Stimulated activated CD8-positive, alpha-beta memory T cell treated with anti-CD3 and anti-CD28 coated beads, Interleukin-4, amount 100 ng/mL, for 48 hours (primary cell): ENCODE results near the gene DNPEP.

Experiments
- DNase-seq: peaks from one replicate; pipeline ENCODE4 v3.0.0-alpha.2; 2020

DNPEP gene

DNA sequence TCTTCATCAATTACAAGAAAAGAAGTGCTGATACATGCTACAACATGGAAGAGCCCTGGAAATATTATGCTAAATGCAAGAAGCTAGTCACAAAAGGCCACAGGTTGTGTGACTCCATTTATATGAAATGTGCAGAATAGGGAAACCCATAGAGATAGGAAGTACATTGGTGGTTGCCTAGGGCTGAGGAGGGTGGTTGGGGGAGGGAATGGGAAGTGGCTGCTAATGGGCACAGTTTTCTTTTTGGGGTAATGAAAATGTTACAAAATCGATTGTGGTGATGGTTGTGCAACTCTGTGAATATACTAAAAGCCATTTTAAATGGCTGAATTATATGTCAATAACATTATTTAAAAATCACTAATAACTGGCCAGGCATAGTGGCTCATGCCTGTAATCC, 30.9 kb downstream of the DNPEP start:
- no peak for DNase-seq

DNA sequence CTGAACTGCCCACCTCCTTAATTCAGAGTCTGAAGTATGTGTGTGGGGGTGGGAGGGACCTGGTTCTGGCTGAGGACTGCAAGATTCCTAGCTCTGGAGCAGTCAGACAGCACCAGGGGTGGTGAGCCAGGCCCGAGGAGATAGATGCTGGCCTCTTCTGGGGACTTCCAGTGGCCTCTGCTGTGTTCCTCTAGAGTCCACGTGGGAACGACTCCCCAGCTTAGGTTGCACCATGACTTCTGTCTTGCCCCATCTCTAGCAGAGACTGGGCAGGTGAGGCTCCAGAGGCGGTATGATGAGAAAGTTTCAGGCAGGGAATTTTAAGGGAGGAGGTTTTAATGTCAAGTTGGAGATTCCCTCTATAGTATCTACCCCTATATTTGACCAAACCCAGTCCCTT, 33.1 kb downstream of the DNPEP start:
- DNase-seq = no peak

DNA sequence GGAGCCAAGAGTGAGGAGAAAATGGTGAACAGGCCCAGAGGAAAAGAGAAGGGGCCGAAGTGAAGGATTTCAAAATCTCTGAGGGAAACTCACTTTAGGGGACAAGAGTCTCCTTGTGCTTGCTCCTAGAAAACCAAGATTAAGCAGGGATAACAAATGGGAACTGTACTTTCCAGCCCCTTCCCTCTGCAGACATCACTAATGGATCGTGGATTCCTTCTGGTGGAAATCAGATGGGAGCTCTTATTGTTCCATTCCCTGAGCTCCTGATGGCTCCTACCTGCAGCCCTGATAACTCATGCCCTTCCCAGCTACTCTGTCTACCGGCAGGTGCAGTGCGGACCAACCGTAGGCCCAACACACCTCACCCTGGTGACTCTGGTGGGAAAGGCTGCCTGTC, 34.6 kb downstream of the DNPEP start:
- DNase-seq = no peak

DNA sequence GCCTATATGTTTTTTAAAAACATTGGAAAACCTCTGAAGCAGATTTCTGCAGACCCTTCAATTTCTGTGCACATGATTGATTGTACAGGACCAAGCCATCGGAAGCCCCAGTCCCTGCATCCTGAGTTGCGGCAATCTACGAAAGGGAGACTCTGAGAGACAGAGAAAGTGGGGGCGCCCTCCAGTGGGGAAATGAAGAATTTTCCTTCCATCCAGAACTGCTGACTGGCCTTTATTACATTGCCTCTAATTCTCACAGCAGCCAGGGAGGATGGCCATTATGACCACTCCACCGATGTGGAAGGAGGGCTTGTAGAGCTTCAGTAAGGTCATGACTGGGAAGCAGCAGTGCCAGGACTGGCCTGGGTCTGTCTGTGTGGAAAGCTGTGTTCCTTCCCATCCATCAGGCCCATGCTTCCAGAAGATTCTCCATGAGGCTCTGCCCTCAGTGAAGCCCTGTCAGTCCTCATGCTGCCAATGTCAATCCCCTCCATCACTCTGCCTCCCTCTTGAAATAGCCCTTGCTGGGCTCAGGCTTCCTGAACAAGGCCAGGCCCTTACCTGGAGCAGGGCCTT, 35.2 kb downstream of the DNPEP start:
- peak; percentile 88 for DNase-seq

DNA sequence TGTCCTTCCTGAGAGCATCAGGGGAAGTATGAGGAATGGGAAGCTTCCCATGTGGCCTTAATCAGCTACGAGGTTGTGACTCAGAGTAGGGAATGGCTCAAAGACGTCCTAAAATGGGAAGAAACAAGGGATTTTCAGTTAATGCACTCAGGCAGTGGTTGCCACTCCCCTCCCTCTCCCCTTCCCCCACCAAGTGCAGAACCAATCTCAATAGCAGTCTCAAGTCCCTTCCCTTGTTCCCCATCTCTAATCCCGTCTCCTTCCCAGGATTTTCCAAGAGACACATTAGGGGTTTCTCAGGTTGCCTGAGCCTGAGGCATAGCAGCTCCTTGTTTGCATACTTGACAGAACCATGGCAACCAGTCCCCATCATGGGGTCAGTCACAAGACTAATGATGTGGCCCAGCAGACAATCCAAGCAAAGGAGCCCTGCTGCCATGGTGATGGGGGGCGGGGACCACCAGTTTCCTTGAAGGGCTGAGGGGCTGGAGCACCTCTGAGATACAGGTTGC, 36.9 kb downstream of the DNPEP start:
- DNase-seq = no peak

DNA sequence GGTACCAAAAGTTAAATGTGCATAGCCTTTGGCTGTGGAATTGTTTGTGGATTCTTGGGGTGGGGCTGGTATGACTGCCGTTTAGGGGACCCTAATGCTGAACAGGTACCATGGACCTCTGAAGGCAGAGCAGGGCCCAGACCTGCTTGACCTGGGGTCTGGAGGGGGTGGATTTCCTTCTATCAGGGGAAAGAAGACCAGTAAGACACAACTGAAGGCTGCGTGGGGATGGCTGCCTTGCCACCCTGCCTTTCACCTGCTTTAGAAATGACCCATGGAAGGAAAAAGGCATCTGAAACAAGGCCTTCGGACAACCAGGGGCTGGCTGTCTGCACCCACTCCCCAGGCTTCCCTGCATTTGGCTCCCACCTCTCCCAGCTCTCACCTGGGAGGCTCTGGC, 37.5 kb downstream of the DNPEP start:
- DNase-seq = no peak

DNA sequence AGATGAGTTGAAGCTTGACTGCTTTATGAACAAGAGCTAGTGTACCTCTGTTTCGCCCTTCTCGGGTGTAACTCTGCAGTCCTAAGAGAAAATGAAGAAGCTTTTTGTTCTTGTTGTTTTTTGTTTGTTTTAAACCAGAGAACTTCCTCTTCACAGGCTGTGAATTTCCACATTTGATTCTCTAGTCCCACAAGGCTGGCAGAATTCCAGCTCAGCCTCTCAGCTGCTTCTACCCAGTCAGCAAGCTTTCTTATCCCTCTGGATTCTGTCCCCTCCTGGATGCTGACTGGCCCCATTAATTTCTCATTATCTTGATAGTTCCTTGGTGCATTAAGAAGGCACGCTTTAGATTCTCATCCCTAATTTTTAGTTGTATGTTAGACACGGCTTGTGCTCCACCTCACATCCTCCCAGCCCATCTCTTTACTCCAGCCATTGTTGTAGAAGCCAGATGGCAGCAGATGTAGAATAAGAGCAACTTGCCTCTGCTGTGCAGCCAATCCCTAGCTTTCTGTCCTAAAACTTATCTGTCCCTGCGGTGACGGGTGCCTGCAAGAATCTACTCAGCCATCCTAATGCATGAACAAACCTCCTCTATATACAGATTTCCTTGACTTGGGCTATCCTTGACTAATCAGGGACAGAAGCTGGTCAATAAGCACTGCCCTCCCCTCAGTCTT, 42.8 kb downstream of the DNPEP start:
- DNase-seq = no peak

DNA sequence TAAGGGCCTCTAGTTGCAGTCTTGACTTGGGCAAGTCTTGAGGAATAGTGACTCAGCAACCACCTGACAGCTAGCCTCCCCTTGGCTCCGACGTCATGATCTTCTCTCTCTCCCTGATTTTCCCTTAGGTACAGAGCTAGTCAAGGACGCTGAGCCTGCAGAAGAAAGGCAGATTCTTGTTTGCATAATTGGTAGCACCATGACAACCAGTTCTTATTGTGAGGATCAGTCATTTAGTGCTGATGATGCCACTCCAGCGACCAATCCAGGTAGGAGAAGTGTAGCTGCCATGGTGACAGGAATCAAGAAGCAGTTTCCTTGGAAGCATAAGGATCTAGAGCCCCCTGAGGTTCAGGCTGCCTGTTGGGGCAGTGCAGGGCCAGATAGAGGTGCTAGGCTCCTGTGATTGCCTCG, 52.3 kb downstream of the DNPEP start:
- no peak for DNase-seq

DNA sequence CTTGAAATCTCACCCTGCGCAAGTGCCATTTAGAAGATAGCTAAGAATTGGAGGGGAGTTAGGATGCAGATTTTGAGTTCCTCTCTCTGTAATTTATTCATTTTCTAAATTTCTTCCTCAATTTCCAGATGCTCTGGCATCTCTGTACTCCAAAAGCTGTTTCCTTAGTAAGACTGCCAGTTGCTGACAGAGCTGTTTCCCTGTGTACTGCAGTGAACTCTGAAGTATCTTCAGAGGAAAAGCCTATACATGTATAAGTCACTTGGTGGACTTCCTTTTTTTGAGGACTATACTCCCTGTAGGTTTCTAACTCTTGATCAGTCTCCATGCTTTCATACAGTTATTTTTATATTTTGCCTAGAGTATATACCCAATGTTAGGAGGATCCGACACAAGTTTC, 53.6 kb downstream of the DNPEP start:
- no peak for DNase-seq

DNA sequence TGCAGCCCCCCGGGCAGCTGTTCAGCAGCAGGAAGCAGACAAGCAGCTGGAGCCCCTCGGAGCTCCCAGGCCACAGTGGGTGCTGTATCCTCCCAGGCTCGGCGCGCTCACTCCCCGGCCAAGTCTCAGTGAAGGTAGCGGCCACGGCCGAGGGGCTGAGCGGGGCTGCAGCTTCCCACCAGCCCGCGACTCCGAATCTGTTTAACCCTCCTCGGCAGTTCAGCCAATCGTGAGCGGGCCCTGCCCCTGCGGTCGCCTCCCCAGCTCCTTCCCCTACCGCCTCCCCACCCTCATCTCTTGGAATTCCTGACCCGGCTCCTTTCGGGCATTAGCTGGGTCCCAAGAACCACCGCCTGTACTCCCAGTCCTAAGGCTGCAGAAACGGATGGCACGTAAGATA, 55.2 kb downstream of the DNPEP start, which contains the start of gene RESP18:
TSS of gene RESP18 (minus strand) at position 203 of the 400 bp plus-strand sequence.
- no peak for DNase-seq

DNA sequence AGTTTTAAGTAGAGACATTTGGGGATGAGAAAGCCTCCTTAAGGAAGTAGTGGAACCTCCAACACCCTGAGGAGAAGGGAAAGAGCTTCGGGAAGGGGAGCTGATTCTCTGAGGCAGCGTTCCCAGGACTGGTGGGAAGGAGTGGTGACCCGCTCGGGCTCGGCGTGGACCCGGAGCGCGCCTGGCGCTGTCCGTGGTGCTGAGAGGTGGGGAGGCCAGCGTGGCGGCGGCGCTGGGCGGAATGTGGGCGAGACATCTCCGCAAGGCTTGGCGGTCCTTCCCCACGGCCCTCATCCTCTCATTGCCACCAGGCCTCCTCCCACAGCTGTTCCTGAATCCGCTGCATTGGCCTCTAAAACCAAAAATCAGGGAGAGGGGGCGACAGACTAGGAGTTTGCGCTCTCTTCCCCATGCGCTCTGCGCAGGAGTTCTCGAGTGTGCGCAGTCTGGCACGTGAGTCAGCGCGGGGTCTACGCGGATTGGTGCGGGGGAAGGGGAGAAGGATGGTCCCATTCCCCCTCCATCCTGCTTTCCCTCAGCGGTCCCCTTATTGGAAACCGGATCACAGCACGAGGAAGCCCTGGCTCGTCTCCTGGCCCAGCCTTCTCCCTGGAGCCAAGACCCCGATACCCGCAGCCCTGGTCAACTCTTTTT, 56.0 kb downstream of the DNPEP start:
- DNase-seq = peak; percentile 57

DNA sequence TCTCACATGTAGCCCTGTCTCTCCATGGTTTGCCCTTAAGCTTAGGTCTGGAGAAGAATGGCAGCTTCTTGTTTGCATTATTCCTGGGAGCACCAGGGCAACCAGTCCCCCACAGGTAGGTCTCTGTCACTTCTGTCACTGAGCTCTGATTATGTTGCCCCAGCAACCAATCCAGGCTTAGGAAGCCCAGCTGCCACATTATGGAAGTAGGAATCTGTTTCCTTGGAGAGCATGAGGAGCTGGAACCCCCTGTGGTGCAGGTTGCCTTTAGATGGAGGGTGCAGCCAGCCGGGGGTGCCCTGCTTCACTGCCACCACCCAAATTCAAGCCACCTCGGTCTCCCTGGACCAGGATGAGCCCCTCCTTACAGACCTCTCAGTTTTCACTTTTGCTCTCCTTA, 60.0 kb downstream of the DNPEP start:
- DNase-seq = no peak

DNA sequence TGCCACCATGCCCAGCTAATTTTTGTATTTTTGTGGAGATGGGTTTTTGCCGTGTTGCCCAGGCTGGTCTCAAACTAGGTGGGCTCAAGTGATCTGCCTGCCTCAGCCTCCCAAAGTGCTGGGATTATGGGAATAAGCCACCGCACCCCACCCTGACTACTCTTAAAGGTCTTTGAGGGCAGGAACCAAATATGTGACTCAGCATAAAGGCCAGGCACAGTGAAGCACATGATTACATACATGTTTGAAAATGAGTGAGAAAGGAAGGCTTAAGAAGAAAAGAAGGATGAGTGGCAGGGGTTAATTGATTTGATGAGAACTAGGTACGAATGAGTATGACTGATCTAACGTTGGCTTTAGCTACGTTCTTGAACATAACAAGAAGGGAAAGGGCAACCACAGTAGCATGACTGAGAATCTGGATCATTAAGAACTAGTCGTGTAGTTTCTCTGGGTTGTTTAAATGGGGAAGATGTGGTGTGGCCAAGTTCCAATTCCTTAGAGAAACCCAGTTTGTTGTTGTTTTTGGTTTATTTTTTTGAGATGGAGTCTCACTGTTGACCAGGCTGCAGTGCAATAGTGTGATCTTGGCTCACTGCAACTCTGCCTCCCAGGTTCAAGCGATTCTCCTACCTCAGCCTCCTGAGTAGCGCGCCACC, 61.9 kb downstream of the DNPEP start:
- DNase-seq = no peak

DNA sequence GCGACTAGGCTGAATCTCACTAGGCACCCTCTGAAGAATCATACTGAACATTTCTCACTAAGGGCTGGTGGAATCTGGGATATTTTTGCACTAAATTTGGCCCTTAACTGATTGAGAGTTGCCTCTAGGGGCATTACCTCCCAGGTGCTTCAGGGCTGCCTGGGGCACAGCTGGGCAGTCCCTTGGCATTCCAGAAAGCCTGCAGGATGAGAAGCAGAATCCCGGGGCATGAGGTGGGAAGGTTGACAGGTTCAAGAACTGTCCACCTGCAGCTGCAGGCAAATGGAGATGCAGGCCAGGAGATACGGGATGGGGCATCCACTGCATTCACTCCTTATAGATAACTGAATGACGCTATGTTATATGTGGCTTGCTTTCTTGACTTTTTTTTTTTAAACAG, 62.6 kb downstream of the DNPEP start:
- DNase-seq = no peak

DNA sequence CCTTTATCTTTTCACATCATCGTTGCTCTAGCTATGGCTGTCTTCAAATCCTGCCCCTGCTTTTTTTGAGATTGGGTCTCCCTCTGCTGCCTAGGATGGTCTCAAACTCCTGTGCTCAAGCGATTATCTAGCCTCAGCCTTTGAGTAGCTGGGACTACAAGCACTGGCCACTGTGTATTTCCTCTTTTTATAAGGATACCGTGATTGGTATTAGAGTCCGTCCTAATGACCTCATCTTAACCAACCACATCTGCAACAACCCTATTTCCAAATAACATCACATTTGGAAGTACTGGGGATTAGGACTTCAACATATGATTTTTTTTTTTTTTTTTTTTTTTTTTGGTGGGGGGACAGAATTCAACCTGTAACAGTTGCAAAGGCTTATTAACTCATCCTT, 64.3 kb downstream of the DNPEP start:
- DNase-seq = no peak
